Stimulated activated naive CD8-positive, alpha-beta T cell treated with anti-CD3 and anti-CD28 coated beads, Interleukin-15, amount 100 ng/mL, for 72 hours (primary cell): ENCODE measurements around the gene RASL12.
"Not testable (repeated sequence)": the region's sequence is repeated elsewhere in the genome, so short reads cannot be mapped to it uniquely, and the experiment has no call there.

Experiments
- ATAC-seq: fragments of 150-1000 bp; cut with Tn5 transposase; 2 replicates; pipeline ENCODE4 v1.10.0; 2021; ENCODE audit warnings: mild to moderate bottlenecking, moderate library complexity
- DNase-seq, 2 donors: peaks; one replicate each; pipeline ENCODE4 v3.0.0; 2021 to 2022
- H3K27ac Mint-ChIP-seq, 2 donors: one replicate each; pipeline ENCODE4 v1.8.0; 2022; ENCODE audit warnings: mild to moderate bottlenecking in 2 of 2, mixed read lengths in 2 of 2, moderate library complexity in 2 of 2
- H3K27me3 Mint-ChIP-seq: one replicate; pipeline ENCODE4 v1.8.0; 2022; ENCODE audit warnings: mixed read lengths
- H3K4me1 Mint-ChIP-seq: one replicate; pipeline ENCODE4 v1.8.0; 2022; ENCODE audit warnings: mild to moderate bottlenecking, mixed read lengths
- H3K4me3 Mint-ChIP-seq, 2 donors: one replicate each; pipeline ENCODE4 v1.8.0; 2022; ENCODE audit warnings: mild to moderate bottlenecking in 2 of 2, mixed read lengths in 2 of 2, moderate library complexity in 1 of 2
- H3K9me3 Mint-ChIP-seq, 2 donors: one replicate each; pipeline ENCODE4 v1.8.0; 2022; ENCODE audit warnings: mixed read lengths in 2 of 2

Gene RASL12

GRCh38 chr15:65037309-65037708 is 30.5 kb downstream of the RASL12 start:
- H3K4me1 Mint-ChIP-seq: peaks cover 9% of the 10 kb centered on the region
- no peak overlapping the region for H3K4me3 Mint-ChIP-seq
- no peak overlapping the region for H3K27ac Mint-ChIP-seq
- ATAC-seq (no peak), DNase-seq (no peak)
- no peaks in the 10 kb centered on the region for H3K9me3 Mint-ChIP-seq
- peaks cover 12% of the 10 kb centered on the region for H3K27me3 Mint-ChIP-seq

DNA sequence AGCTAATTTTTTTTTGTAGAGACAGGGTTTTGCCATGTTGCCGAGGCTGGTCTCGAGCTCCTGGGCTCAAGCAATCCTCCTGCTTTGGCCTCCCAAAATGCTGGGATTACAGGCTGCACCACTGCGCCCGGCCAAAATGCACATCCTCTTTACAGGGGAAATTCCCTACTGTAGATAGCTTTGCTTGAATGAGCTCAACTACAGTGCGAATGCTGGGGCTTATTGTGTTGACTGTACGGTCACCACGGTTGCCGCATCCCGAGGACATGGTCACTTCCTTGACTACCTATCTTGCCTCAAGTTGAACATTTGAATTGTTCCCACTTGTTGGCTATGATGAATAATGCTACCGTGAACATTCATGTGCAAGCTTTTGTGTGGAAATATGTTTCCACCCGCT is 33.1 kb downstream of the RASL12 start:
- Mint-ChIP-seq H3K4me3 (no peak overlapping the region), H3K4me1 (peaks cover 9% of the 10 kb centered on the region), H3K9me3 (no peaks in the 10 kb centered on the region), H3K27me3 (peaks cover 28% of the 10 kb centered on the region), H3K27ac (no peak overlapping the region)
- DNase-seq (no peak), ATAC-seq (no peak)

DNA sequence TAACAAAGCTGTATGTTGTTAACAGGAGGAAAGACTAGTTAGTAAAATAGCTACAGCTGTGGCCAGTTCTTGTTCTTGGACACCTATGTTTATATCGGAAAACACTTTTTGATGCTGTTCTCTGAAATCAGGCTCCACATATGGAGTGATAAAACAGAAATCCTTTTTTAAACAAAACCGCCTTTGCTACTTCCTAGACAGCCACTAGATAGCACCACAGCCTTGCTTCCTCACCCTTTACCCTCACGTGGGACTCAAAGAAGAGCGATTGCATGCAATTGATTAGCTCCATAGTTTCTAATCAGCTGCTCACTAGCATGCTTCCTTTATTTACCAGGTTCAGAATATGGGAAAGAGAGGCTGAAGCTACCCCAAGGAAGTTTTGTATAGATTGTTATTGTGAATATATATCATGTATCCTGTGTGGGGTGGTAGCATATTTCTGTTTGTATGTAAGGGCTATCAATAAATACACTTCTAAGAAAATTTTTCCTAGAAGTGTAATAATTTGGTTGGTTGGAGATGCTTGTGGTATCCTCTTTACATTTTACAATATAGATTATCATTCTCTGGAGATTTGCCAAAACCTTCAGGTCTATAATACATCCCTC is 34.0 kb downstream of the RASL12 start:
- Mint-ChIP-seq H3K27me3 (peaks cover 28% of the 10 kb centered on the region), H3K27ac (no peak overlapping the region), H3K9me3 (no peaks in the 10 kb centered on the region), H3K4me1 (peaks cover 9% of the 10 kb centered on the region), H3K4me3 (no peak overlapping the region)
- peak; percentile 61 for ATAC-seq
- DNase-seq: peak in 1 of 2 donors; percentile 35

GRCh38 chr15:65032801-65033537 is 34.8 kb downstream of the RASL12 start:
- peak; percentile 67 for ATAC-seq
- peaks cover 15% of the 10 kb centered on the region for H3K4me1 Mint-ChIP-seq
- H3K27ac Mint-ChIP-seq: no peak overlapping the region
- no peaks in the 10 kb centered on the region for H3K9me3 Mint-ChIP-seq
- peaks cover 28% of the 10 kb centered on the region for H3K27me3 Mint-ChIP-seq
- peak overlapping the region; percentile 29 to 36 for H3K4me3 Mint-ChIP-seq
- DNase-seq: peak; percentile 39 to 49

DNA sequence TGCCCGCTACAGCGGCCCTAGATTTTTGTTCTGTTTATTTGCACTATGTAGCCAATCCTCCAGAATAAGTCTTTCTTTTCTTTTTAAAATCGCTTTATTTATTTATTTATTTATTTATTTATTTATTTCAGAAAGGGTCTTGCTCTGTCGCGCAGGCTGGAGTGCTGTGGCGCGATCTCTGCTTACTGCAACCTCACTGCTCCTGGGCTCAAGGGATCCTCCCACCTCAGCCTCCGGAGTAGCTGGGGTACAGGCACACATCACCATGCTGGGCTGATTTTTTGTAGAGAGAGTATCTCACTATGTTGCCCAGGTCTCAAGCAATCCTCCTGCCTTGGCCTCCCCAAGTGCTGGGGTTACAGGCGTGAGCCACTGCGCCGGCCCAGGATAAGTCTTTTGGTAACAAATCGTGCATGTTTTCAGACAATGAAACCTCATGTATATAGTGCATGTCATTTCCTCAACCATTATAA is 38.0 kb downstream of the RASL12 start:
- Mint-ChIP-seq H3K4me3 (peak overlapping the region in 1 of 2 donors; percentile 46), H3K9me3 (no peaks in the 10 kb centered on the region), H3K4me1 (peaks cover 19% of the 10 kb centered on the region), H3K27me3 (peaks cover 28% of the 10 kb centered on the region), H3K27ac (no peak overlapping the region)
- DNase-seq (no peak), ATAC-seq (no peak)

- H3K9me3 Mint-ChIP-seq: no peaks in the 10 kb centered on the region
- H3K27me3 Mint-ChIP-seq: peaks cover 28% of the 10 kb centered on the region
- H3K4me1 Mint-ChIP-seq: peaks cover 19% of the 10 kb centered on the region
- peak within 1 kb of the TSS; percentile 67 to 84 for H3K27ac Mint-ChIP-seq
- peak; percentile 86 for DNase-seq
- ATAC-seq: peak; percentile 93
- H3K4me3 Mint-ChIP-seq: peak within 1 kb of the TSS; percentile 85 to 88
These were observed 38.7 kb downstream of the RASL12 start, which contains the start of gene MTFMT for GRCh38 chr15:65028921-65029735. TSS of gene MTFMT (minus strand) at chr15:65029639. CDS start at chr15:65029613, 26 bp downstream.

GRCh38 chr15:65028338-65028737 is 39.5 kb downstream of the RASL12 start:
- ATAC-seq (no peak), DNase-seq (no peak)
- peaks cover 26% of the 10 kb centered on the region for H3K27me3 Mint-ChIP-seq
- peaks cover 15% of the 10 kb centered on the region for H3K4me1 Mint-ChIP-seq
- peak overlapping the region; percentile 67 to 84 for H3K27ac Mint-ChIP-seq
- no peaks in the 10 kb centered on the region for H3K9me3 Mint-ChIP-seq
- H3K4me3 Mint-ChIP-seq: peak overlapping the region; percentile 85 to 88

DNA sequence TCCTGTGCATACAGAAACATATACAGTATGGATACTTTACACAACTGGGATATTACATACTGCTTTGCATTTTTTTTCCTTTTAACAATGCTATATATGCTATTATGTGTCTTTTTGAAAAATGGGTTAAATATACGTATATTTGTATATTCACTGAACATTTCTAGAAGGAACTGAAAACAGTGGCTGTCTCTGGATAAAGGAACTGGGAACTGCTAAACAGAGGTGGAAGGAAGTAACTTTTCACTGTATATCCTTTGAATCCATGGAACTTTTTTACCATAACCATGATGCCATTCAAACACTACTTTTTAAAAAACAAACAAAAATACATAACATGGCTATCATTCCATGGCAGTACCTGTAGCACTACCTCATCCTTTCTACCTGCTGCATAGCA is 40.2 kb downstream of the RASL12 start:
- Mint-ChIP-seq H3K27me3 (peaks cover 19% of the 10 kb centered on the region), H3K27ac (no peak overlapping the region), H3K9me3 (no peaks in the 10 kb centered on the region), H3K4me1 (peaks cover 11% of the 10 kb centered on the region), H3K4me3 (peak overlapping the region; percentile 85 to 88)
- ATAC-seq (no peak), DNase-seq (no peak)

GRCh38 chr15:65026756-65027155 is 41.0 kb downstream of the RASL12 start:
- H3K27ac Mint-ChIP-seq: no peak overlapping the region
- peaks cover 10% of the 10 kb centered on the region for H3K27me3 Mint-ChIP-seq
- DNase-seq (no peak), ATAC-seq (no peak)
- H3K4me3 Mint-ChIP-seq: no peak overlapping the region
- no peaks in the 10 kb centered on the region for H3K9me3 Mint-ChIP-seq
- H3K4me1 Mint-ChIP-seq: peaks cover 11% of the 10 kb centered on the region

DNA sequence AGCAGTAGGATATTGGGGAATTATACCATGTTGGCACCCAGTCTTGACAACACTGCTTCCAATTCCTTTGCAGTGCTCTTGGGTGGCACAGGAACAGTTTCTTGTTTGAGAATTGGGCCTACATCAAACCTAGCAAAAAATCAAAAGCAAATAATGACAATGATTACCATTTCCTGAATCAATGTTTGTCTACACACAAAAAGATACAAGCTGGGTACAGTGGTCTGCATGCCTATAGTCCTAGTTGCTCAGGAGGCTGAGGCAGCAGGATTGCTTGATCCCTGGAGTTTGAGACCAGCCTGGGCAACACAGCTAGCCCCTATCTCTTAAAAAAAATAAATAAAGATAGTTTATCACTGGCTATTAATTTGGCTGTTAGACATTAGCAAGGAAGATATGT is 46.3 kb downstream of the RASL12 start:
- no peak for DNase-seq

DNA sequence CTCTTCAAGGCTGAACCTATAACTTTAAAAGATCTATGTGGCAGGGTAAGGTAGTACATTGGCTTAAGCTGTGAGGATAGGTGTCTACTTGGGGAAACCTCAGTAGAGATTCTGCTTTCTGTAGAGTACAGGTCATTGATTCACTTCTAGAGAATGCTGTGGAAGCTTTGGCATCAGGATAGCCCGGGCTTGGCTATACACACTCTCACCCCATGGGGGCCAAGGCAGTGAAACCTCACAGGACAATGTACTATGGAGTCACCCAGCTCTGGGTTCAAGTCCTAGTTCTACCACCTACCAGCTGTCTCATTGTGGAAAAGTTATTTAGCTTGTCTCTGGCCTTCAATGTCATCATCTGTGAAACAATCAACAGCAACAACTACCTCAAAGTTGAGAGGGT is 47.4 kb downstream of the RASL12 start:
- peak; percentile 60 for ATAC-seq
- Mint-ChIP-seq H3K4me1 (peaks cover 6% of the 10 kb centered on the region), H3K27me3 (no peaks in the 10 kb centered on the region)

More for the DNA sequence above, 46.3 kb downstream of the RASL12 start:
- H3K4me3 Mint-ChIP-seq: no peak overlapping the region
- H3K27me3 Mint-ChIP-seq: no peaks in the 10 kb centered on the region
- H3K27ac Mint-ChIP-seq: no peak overlapping the region
- no peak for ATAC-seq
- peaks cover 6% of the 10 kb centered on the region for H3K4me1 Mint-ChIP-seq
- H3K9me3 Mint-ChIP-seq: no peaks in the 10 kb centered on the region

GRCh38 chr15:65011198-65011597 is 56.6 kb downstream of the RASL12 start:
- H3K27ac Mint-ChIP-seq, H3K4me3 Mint-ChIP-seq, H3K4me1 Mint-ChIP-seq, ATAC-seq, H3K9me3 Mint-ChIP-seq, DNase-seq, H3K27me3 Mint-ChIP-seq: not testable (repeated sequence)

More for the DNA sequence above, 47.4 kb downstream of the RASL12 start:
- Mint-ChIP-seq H3K9me3 (no peaks in the 10 kb centered on the region), H3K4me3 (no peak overlapping the region), H3K27ac (no peak overlapping the region)
- no peak for DNase-seq

GRCh38 chr15:65008983-65009382 is 58.8 kb downstream of the RASL12 start:
- H3K27ac Mint-ChIP-seq: no peak overlapping the region
- no peak for DNase-seq

DNA sequence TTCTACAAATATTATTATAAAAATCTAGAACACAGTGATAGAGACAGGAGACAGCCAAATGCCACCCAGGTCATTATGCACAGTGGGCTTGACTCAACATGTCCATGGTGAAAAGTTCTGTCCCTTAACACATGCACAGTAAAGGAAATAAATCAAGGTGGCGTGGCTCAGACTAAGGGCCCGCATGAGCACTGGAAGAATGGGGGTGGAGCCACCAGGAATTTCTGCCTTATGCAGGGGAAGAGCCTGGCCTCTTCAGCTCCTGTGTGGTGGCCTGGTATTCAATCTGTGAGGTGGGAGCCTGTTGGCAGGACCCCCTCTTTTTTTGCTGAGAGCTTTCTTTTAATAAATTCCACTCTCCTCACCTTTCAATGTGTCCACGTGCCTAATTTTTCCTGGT is 60.9 kb downstream of the RASL12 start:
- no peak for ATAC-seq
- no peaks in the 10 kb centered on the region for H3K4me1 Mint-ChIP-seq

More at GRCh38 chr15:65008983-65009382, 58.8 kb downstream of the RASL12 start:
- no peak overlapping the region for H3K4me3 Mint-ChIP-seq
- no peak for ATAC-seq
- H3K4me1 Mint-ChIP-seq: no peaks in the 10 kb centered on the region
- no peaks in the 10 kb centered on the region for H3K9me3 Mint-ChIP-seq
- H3K27me3 Mint-ChIP-seq: no peaks in the 10 kb centered on the region

GRCh38 chr15:65004993-65005392 is 62.8 kb downstream of the RASL12 start:
- H3K4me3 Mint-ChIP-seq: no peak overlapping the region
- no peak for DNase-seq
- H3K27ac Mint-ChIP-seq: peak overlapping the region in 1 of 2 donors; percentile 71
- ATAC-seq: no peak
- no peaks in the 10 kb centered on the region for H3K9me3 Mint-ChIP-seq
- no peaks in the 10 kb centered on the region for H3K4me1 Mint-ChIP-seq
- no peaks in the 10 kb centered on the region for H3K27me3 Mint-ChIP-seq

More for the DNA sequence above, 60.9 kb downstream of the RASL12 start:
- H3K9me3 Mint-ChIP-seq: no peaks in the 10 kb centered on the region
- peak overlapping the region in 1 of 2 donors; percentile 63 for H3K27ac Mint-ChIP-seq
- DNase-seq: no peak
- H3K4me3 Mint-ChIP-seq: no peak overlapping the region
- H3K27me3 Mint-ChIP-seq: no peaks in the 10 kb centered on the region
